Loucy (cell line): Measurements from ENCODE around the gene EMC10.

ENCODE experiments used
- H2AFZ ChIP-seq: fragments of 200-600 bp; sonication (generic); 2 replicates; pipeline ENCODE4 v1.6.0; 2016; ENCODE audit warnings: antibody characterized with exemption, mild to moderate bottlenecking, low read length, moderate library complexity
- H3F3A ChIP-seq: fragments of 200-600 bp; 2 replicates; pipeline ENCODE4 v1.6.0; 2016; ENCODE audit warnings: antibody characterized with exemption, low read depth, mild to moderate bottlenecking
- H3K27me3 ChIP-seq: fragments of 200-600 bp; sonication (generic); 2 replicates; pipeline ENCODE4 v1.6.1; 2014; ENCODE audit warnings: low read length, mild to moderate bottlenecking; ENCODE audit not compliant: insufficient read depth, poor library complexity, severe bottlenecking
- H3K36me3 ChIP-seq: fragments of 200-600 bp; sonication (generic); 2 replicates; pipeline ENCODE4 v1.6.1; 2016; ENCODE audit warnings: low read length; ENCODE audit not compliant: insufficient read depth
- H3K4me1 ChIP-seq: fragments of 200-600 bp; sonication (generic); 2 replicates; pipeline ENCODE4 v1.5.1; 2014; ENCODE audit warnings: low read length, mild to moderate bottlenecking; ENCODE audit not compliant: insufficient read depth, poor library complexity, severe bottlenecking
- H3K4me2 ChIP-seq: fragments of 200-600 bp; sonication (generic); 2 replicates; pipeline ENCODE4 v1.6.0; 2014; ENCODE audit warnings: antibody characterized with exemption, low read length, low read depth, mild to moderate bottlenecking; ENCODE audit not compliant: poor library complexity, severe bottlenecking
- H3K4me3 ChIP-seq: fragments of 200-600 bp; sonication (generic); 2 replicates; pipeline ENCODE4 v1.5.1; 2014; ENCODE audit warnings: low read length, mild to moderate bottlenecking, mixed read lengths; ENCODE audit not compliant: poor library complexity, severe bottlenecking
- H3K79me2 ChIP-seq: fragments of 200-600 bp; sonication (generic); 2 replicates; pipeline ENCODE4 v1.6.1; 2014; ENCODE audit warnings: low read length; ENCODE audit not compliant: insufficient read depth
- H3K9ac ChIP-seq: fragments of 200-600 bp; sonication (generic); 2 replicates; pipeline ENCODE4 v1.6.0; 2014; ENCODE audit warnings: mild to moderate bottlenecking, low read depth, low read length, moderate library complexity; ENCODE audit not compliant: poor library complexity, severe bottlenecking
- H3K9me2 ChIP-seq: fragments of 200-600 bp; sonication (generic); replicated peaks from 2 replicates; pipeline ENCODE4 v1.6.1; 2016; ENCODE audit warnings: low read depth, low read length, mixed read lengths
- H3K9me3 ChIP-seq: fragments of 200-600 bp; sonication (generic); 2 replicates; pipeline ENCODE4 v1.6.1; 2014; ENCODE audit warnings: mild to moderate bottlenecking, antibody characterized with exemption, low read length, low read depth; ENCODE audit not compliant: insufficient read depth
- H4K20me1 ChIP-seq: fragments of 200-600 bp; sonication (generic); 2 replicates; pipeline ENCODE4 v1.6.0; 2014; ENCODE audit warnings: antibody characterized with exemption, low read length, mild to moderate bottlenecking; ENCODE audit not compliant: insufficient read depth, poor library complexity, severe bottlenecking
- CTCF ChIP-seq: fragments of 200-600 bp; sonication (generic); conservative IDR thresholded peaks from 2 replicates; pipeline ENCODE4 v1.5.1; 2014; ENCODE audit warnings: mild to moderate bottlenecking, antibody characterized with exemption, low read length
- EZH2phosphoT487 ChIP-seq: fragments of 200-600 bp; IDR thresholded peaks from 2 replicates; pipeline ENCODE4 v1.6.1; 2018; ENCODE audit warnings: antibody characterized with exemption, mild to moderate bottlenecking, moderate library complexity, borderline replicate concordance

EMC10 gene

GRCh38 chr19:50500753-50501151 lies 24.4 kb downstream of the EMC10 start:
- Histone ChIP-seq H3K4me2 (no peak overlapping the region), H3K9ac (no peak overlapping the region), H3K4me3 (no peak overlapping the region), H2AFZ (no peak overlapping the region), H3K27me3 (peaks cover 4% of the 10 kb centered on the region), H3F3A (no peaks in the 10 kb centered on the region), H3K36me3 (no peaks in the 10 kb centered on the region), H3K4me1 (no peaks in the 10 kb centered on the region), H3K9me2 (no peaks in the 10 kb centered on the region), H3K79me2 (no peaks in the 10 kb centered on the region), H4K20me1 (no peaks in the 10 kb centered on the region), H3K9me3 (no peaks in the 10 kb centered on the region)
- TF ChIP-seq EZH2phosphoT487 (no peak), CTCF (no peak)

GRCh38 chr19:50501186-50501567 lies 24.9 kb downstream of the EMC10 start:
- no peak overlapping the region for H3K9ac ChIP-seq
- H3K4me3 ChIP-seq: no peak overlapping the region
- H3K79me2 ChIP-seq: no peaks in the 10 kb centered on the region
- TF ChIP-seq CTCF (no peak), EZH2phosphoT487 (no peak)
- H3K9me2 ChIP-seq: no peaks in the 10 kb centered on the region
- no peaks in the 10 kb centered on the region for H3K4me1 ChIP-seq
- no peaks in the 10 kb centered on the region for H3F3A ChIP-seq
- H4K20me1 ChIP-seq: no peaks in the 10 kb centered on the region
- peaks cover 4% of the 10 kb centered on the region for H3K27me3 ChIP-seq
- no peaks in the 10 kb centered on the region for H3K9me3 ChIP-seq
- no peaks in the 10 kb centered on the region for H3K36me3 ChIP-seq
- H2AFZ ChIP-seq: no peak overlapping the region
- H3K4me2 ChIP-seq: no peak overlapping the region

GRCh38 chr19:50501568-50502475 lies 25.5 kb downstream of the EMC10 start:
- no peak overlapping the region for H3K4me2 ChIP-seq
- H3K4me3 ChIP-seq: no peak overlapping the region
- TF ChIP-seq EZH2phosphoT487 (no peak), CTCF (no peak)
- peaks cover 4% of the 10 kb centered on the region for H3K27me3 ChIP-seq
- H3K36me3 ChIP-seq: no peaks in the 10 kb centered on the region
- no peaks in the 10 kb centered on the region for H3K4me1 ChIP-seq
- H3K79me2 ChIP-seq: no peaks in the 10 kb centered on the region
- H4K20me1 ChIP-seq: no peaks in the 10 kb centered on the region
- no peaks in the 10 kb centered on the region for H3K9me3 ChIP-seq
- H3F3A ChIP-seq: no peaks in the 10 kb centered on the region
- H3K9ac ChIP-seq: no peak overlapping the region
- no peaks in the 10 kb centered on the region for H3K9me2 ChIP-seq
- no peak overlapping the region for H2AFZ ChIP-seq
